ENCODE data around the gene TPRA1.
A peak's percentile ranks its signal among the peaks of the same experiment; 100 is the strongest.

- TF ChIP-seq, protein P1, sequence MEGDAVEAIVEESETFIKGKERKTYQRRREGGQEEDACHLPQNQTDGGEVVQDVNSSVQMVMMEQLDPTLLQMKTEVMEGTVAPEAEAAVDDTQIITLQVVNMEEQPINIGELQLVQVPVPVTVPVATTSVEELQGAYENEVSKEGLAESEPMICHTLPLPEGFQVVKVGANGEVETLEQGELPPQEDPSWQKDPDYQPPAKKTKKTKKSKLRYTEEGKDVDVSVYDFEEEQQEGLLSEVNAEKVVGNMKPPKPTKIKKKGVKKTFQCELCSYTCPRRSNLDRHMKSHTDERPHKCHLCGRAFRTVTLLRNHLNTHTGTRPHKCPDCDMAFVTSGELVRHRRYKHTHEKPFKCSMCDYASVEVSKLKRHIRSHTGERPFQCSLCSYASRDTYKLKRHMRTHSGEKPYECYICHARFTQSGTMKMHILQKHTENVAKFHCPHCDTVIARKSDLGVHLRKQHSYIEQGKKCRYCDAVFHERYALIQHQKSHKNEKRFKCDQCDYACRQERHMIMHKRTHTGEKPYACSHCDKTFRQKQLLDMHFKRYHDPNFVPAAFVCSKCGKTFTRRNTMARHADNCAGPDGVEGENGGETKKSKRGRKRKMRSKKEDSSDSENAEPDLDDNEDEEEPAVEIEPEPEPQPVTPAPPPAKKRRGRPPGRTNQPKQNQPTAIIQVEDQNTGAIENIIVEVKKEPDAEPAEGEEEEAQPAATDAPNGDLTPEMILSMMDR (IDR thresholded peaks at IDR 0.05), result peak in 1 of 3 experiments; percentile 19
- peak; percentile 84 to 87 for TF ChIP-seq POLR2AphosphoS5 (IDR thresholded peaks at IDR 0.05; ENCODE audit: insufficient read depth in 1 of 2, low read depth in 1 of 2)
Observed at GRCh38 chr3:127590593-127591465, at the start of gene TPRA1.
